Endodermal cell (in vitro differentiated cells): ENCODE data around the gene CHPF2. TPM values are rescaled to one million over a fixed set of nuclear protein-coding genes. Genes with fewer than 3 reads are reported as not detected.

ENCODE experiments used
- DNase-seq: peaks from one replicate; pipeline ENCODE4 v3.0.0-alpha.2; 2017
- H3K27ac ChIP-seq: 2 replicates; pipeline ENCODE4 v1.5.1; 2013; ENCODE audit warnings: mild to moderate bottlenecking, low read depth, low read length, moderate library complexity
- H3K27me3 ChIP-seq: 2 replicates; pipeline ENCODE4 v1.6.1; 2013; ENCODE audit warnings: mild to moderate bottlenecking, low read length, moderate library complexity; ENCODE audit not compliant: insufficient read depth, control insufficient read depth, poor library complexity, severe bottlenecking
- H3K36me3 ChIP-seq: 2 replicates; pipeline ENCODE4 v1.7.0; 2013; ENCODE audit warnings: mild to moderate bottlenecking, low read length, moderate library complexity; ENCODE audit not compliant: control insufficient read depth, insufficient read depth
- H3K4me1 ChIP-seq: one replicate; pipeline ENCODE4 v1.7.0; 2013; ENCODE audit warnings: low read length; ENCODE audit not compliant: control insufficient read depth, insufficient read depth
- H3K4me3 ChIP-seq: 2 replicates; pipeline ENCODE4 v1.5.1; 2013; ENCODE audit warnings: mild to moderate bottlenecking, low read length, moderate library complexity
- H3K9ac ChIP-seq: 2 replicates; pipeline ENCODE4 v1.6.1; 2013; ENCODE audit warnings: mild to moderate bottlenecking, low read length, moderate library complexity; ENCODE audit not compliant: poor library complexity, severe bottlenecking; ENCODE audit errors: extremely low read depth
- H3K9me3 ChIP-seq: 2 replicates; pipeline ENCODE4 v1.6.1; 2013; ENCODE audit warnings: mild to moderate bottlenecking, low read length, moderate library complexity; ENCODE audit not compliant: control insufficient read depth
- H3K27ac Mint-ChIP-seq: 2 replicates; pipeline ENCODE4 v1.8.0; 2020; ENCODE audit warnings: mixed read lengths
- H3K27me3 Mint-ChIP-seq: 2 replicates; pipeline ENCODE4 v1.8.0; 2021; ENCODE audit warnings: mild to moderate bottlenecking, mixed read lengths; ENCODE audit not compliant: insufficient read depth
- H3K36me3 Mint-ChIP-seq: 2 replicates; pipeline ENCODE4 v1.8.0; 2020; ENCODE audit warnings: low read depth, mixed read lengths
- H3K4me1 Mint-ChIP-seq: 2 replicates; pipeline ENCODE4 v1.8.0; 2020; ENCODE audit warnings: mixed read lengths
- H3K4me3 Mint-ChIP-seq: 2 replicates; pipeline ENCODE4 v1.8.0; 2020; ENCODE audit warnings: mild to moderate bottlenecking, moderate library complexity, mixed read lengths
- H3K9me3 Mint-ChIP-seq: 2 replicates; pipeline ENCODE4 v1.8.0; 2020; ENCODE audit warnings: mild to moderate bottlenecking, mixed read lengths
- WGBS, 2 experiments: methylation state at CpG; one replicate each; pipeline versions ENCODE4 v1.1.5 to v1.1.7; 2013; ENCODE audit warnings: missing lambda C conversion rate in 2 of 2, mixed read lengths in 1 of 2; ENCODE audit not compliant: insufficient coverage in 1 of 2, insufficient read length in 1 of 2; 5-methylcytosine and 5-hydroxymethylcytosine counted together
- total RNA-seq, 2 donors: library from RNA; stranded (reverse); fragmentation: NEBNext Ultra II Directional in 1 of 2; extraction: Animal tissue kit (Norgen Biotek cat#: 25700) in 1 of 2; gene quantifications; 2 replicates in 1 of 2; 3 replicates in 1 of 2; pipeline ENCODE4 v1.2.1, GENCODE V29; 2021
- TF ChIP-seq, protein P1 (sequence below): fragments of 200-600 bp; sonication (generic); conservative IDR thresholded peaks from 2 replicates; pipeline ENCODE4 v1.5.0; 2021; ENCODE audit warnings: antibody characterized with exemption, mild to moderate bottlenecking

CHPF2 gene
- total RNA-seq, 2 donors from 2014 or later: 31.9 to 35.6 TPM

DNA sequence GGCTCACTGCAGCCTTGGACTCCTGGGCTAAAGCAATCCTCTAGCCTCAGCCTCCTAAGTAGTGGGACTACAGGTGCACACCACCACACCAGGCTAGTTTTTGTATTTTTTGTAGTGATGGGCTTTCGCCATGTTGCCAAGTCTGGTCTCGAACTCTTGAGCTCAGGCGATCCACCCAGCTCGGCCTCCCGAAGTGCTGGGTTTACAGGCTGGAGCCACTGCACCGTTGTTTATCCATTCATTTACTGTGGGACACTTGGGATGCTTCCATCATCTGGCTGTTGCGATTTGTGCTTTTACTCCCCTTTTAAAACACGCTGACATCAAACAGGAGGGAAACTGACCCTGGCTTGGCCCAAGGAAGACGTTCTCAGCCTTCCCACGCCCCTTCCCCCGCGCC is 46.7 kb downstream of the CHPF2 start:
- Histone ChIP-seq H3K27me3 (no peaks in the 10 kb centered on the region), H3K36me3 (no peaks in the 10 kb centered on the region), H3K9me3 (peaks cover 8% of the 10 kb centered on the region), H3K27ac (no peak overlapping the region), H3K4me3 (no peak overlapping the region), H3K4me1 (no peaks in the 10 kb centered on the region), H3K9ac (no peak overlapping the region)
- Mint-ChIP-seq H3K27ac (no peak overlapping the region), H3K36me3 (no peaks in the 10 kb centered on the region), H3K4me3 (no peak overlapping the region), H3K9me3 (peaks cover 5% of the 10 kb centered on the region), H3K27me3 (peaks cover 42% of the 10 kb centered on the region), H3K4me1 (peaks cover 3% of the 10 kb centered on the region)
- TF ChIP-seq, protein P1, sequence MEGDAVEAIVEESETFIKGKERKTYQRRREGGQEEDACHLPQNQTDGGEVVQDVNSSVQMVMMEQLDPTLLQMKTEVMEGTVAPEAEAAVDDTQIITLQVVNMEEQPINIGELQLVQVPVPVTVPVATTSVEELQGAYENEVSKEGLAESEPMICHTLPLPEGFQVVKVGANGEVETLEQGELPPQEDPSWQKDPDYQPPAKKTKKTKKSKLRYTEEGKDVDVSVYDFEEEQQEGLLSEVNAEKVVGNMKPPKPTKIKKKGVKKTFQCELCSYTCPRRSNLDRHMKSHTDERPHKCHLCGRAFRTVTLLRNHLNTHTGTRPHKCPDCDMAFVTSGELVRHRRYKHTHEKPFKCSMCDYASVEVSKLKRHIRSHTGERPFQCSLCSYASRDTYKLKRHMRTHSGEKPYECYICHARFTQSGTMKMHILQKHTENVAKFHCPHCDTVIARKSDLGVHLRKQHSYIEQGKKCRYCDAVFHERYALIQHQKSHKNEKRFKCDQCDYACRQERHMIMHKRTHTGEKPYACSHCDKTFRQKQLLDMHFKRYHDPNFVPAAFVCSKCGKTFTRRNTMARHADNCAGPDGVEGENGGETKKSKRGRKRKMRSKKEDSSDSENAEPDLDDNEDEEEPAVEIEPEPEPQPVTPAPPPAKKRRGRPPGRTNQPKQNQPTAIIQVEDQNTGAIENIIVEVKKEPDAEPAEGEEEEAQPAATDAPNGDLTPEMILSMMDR: no peak
- DNase-seq: no peak
- WGBS, 2 experiments: 91 to 95% methylated on average over 9 to 12 of the region's 12 CpGs

DNA sequence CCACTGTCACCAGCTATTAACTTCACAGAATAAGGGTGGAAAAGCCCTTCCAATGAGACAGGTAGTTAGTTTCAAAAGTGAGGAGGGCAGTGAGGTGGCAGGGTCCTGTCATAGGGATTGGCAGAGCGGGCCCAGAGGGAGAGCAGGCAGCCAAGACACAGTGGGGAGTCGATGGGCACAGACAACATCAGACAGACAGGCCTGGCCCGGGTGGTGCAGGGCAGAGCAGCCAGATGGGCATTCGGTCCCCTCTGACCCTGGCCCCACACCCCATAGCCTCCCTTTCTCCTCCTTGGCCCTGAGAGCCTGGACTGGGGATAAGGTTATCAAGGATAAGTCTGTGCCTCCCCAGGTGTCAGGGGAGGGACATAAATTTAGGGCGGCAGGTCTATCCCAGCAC is 47.6 kb downstream of the CHPF2 start:
- Mint-ChIP-seq H3K9me3 (peaks cover 5% of the 10 kb centered on the region), H3K27ac (no peak overlapping the region), H3K4me3 (no peak overlapping the region), H3K4me1 (peaks cover 3% of the 10 kb centered on the region), H3K27me3 (peaks cover 38% of the 10 kb centered on the region), H3K36me3 (no peaks in the 10 kb centered on the region)
- H3K36me3 ChIP-seq: no peaks in the 10 kb centered on the region
- peaks cover 8% of the 10 kb centered on the region for H3K9me3 ChIP-seq
- no peak overlapping the region for H3K27ac ChIP-seq
- TF ChIP-seq, protein P1: no peak
- WGBS, 2 experiments: 86 to 100% methylated on average over 1 to 5 of the region's 5 CpGs
- no peak overlapping the region for H3K4me3 ChIP-seq
- no peaks in the 10 kb centered on the region for H3K27me3 ChIP-seq
- H3K9ac ChIP-seq: no peak overlapping the region
- no peaks in the 10 kb centered on the region for H3K4me1 ChIP-seq
- DNase-seq: no peak

DNA sequence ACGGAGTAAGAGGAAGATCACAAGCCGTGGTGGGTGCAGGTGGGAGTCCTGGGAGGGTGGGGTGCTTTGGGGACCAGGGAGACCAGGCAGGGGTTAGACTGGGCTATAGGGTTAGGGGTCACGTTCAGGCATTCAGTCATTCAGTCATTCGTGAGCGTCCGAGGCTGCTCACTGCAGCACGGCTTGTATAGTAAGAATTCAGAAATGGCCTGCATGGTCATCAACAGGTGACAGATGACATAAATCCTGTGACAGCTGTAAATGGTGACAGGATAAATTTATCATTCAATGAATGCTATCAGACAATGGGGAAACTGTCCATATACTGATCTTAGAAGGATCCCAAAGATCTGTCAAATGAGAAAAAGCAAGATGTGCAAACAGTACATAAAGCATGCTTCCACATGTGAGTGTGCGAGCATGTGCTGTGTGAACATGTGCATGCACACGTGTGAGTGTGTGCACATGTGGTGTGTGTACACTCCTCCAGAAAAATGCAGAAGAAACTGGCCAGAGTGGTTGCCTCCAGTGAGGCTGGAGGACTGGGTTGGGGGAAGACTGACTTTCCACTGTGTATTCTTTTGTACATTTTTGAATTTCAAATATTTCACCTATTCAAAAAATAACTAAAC is 48.2 kb downstream of the CHPF2 start:
- peaks cover 8% of the 10 kb centered on the region for H3K9me3 ChIP-seq
- 93 to 96% methylated on average over 6 to 9 of the region's 9 CpGs for WGBS, 2 experiments
- Mint-ChIP-seq H3K27me3 (peaks cover 38% of the 10 kb centered on the region), H3K9me3 (peaks cover 5% of the 10 kb centered on the region), H3K27ac (no peak overlapping the region), H3K36me3 (no peaks in the 10 kb centered on the region), H3K4me1 (peaks cover 3% of the 10 kb centered on the region), H3K4me3 (no peak overlapping the region)
- no peak overlapping the region for H3K4me3 ChIP-seq
- TF ChIP-seq, protein P1: no peak
- no peak overlapping the region for H3K27ac ChIP-seq
- no peak overlapping the region for H3K9ac ChIP-seq
- H3K27me3 ChIP-seq: no peaks in the 10 kb centered on the region
- H3K36me3 ChIP-seq: no peaks in the 10 kb centered on the region
- no peaks in the 10 kb centered on the region for H3K4me1 ChIP-seq
- no peak for DNase-seq
